HepG2 (cell line): ENCODE data around the gene MARCHF2. TPM values are rescaled to one million over a fixed set of nuclear protein-coding genes. Genes with fewer than 3 reads are reported as not detected.

Experiments
- ATAC-seq: fragments of 200-7000 bp; cut with Tn5 transposase; 3 replicates; pipeline ENCODE4 v1.9.1; 2020; ENCODE audit warnings: mild to moderate bottlenecking, moderate library complexity
- BruUV-seq: library from RNA; stranded (reverse); fragments of 400-500 nt; replicated peaks from 2 replicates; lab custom pipeline; 2021; lab: Mats Ljungman, UMichigan
- CTCF ChIA-PET: fragments of 300-600 bp; formaldehyde crosslinking; extraction: SDS; loops from one replicate; lab custom pipeline; 2021; ENCODE audit warnings: low total read pairs, inconsistent platforms, low intra/inter-chr PET ratio; lab: Yijun Ruan, JAX
- POLR2A ChIA-PET: fragments of 350-600 bp; sonication (Branson Sonifier 250); formaldehyde crosslinking; loops from one replicate; lab custom pipeline; 2020; ENCODE audit warnings: antibody characterized with exemption, inconsistent platforms; lab: Yijun Ruan, JAX
- DNase-seq: peaks from one replicate; pipeline ENCODE4 v3.0.0-alpha.2; 2015; ENCODE audit warnings: low spot score
- FAIRE-seq: peaks from 3 replicates; lab custom pipeline; 2011; peaks lifted over from hg19 to GRCh38; lab: Jason Lieb, UNC
- H2AFZ ChIP-seq: one replicate; pipeline ENCODE4 v1.6.1; 2011; ENCODE audit warnings: low read length, inconsistent platforms
- H3K27ac ChIP-seq: fragments of 300-600 bp; 3 replicates; pipeline ENCODE4 v1.8.0; 2011; ENCODE audit warnings: mixed run types, mild to moderate bottlenecking, mixed read lengths, low read length, inconsistent platforms; ENCODE audit not compliant: insufficient read depth; ENCODE audit errors: extremely low read length
- H3K27me3 ChIP-seq, 2 experiments: fragments of 200-600 bp in 1 of 2; 2 replicates in 1 of 2; 3 replicates in 1 of 2; pipeline versions ENCODE4 v1.6.0 to v1.8.0; 2011; ENCODE audit warnings: low read length in 2 of 2, mild to moderate bottlenecking in 2 of 2, moderate library complexity in 2 of 2, inconsistent platforms in 1 of 2; ENCODE audit not compliant: insufficient read depth in 2 of 2, control insufficient read depth in 1 of 2
- H3K36me3 ChIP-seq, 2 experiments: fragments of 200-600 bp in 1 of 2; replicated peaks in 1 of 2; 2 replicates in 1 of 2; 3 replicates in 1 of 2; pipeline versions ENCODE4 v1.5.1 to v1.8.0; 2011; ENCODE audit warnings: low read length in 2 of 2, inconsistent platforms in 1 of 2; ENCODE audit not compliant: insufficient read depth in 2 of 2, control insufficient read depth in 1 of 2
- H3K4me1 ChIP-seq: 2 replicates; pipeline ENCODE4 v1.5.1; 2012; ENCODE audit warnings: low read length, inconsistent platforms; ENCODE audit not compliant: insufficient read depth
- H3K4me2 ChIP-seq: 2 replicates; pipeline ENCODE4 v1.6.0; 2011; ENCODE audit warnings: low read depth, low read length, inconsistent platforms
- H3K4me3 ChIP-seq, 3 experiments: fragments of 200-600 bp in 1 of 3; sonication (generic), shearing (Covaris generic) in 1 of 3; replicated peaks in 1 of 3; 2 replicates each; pipeline ENCODE4 v1.5.1; 2011 to 2016; ENCODE audit warnings: low read length in 3 of 3, inconsistent platforms in 2 of 3, low read depth in 2 of 3, mild to moderate bottlenecking in 2 of 3, control low read depth in 1 of 3, mixed read lengths in 1 of 3; ENCODE audit not compliant: insufficient read depth in 1 of 3
- H3K79me2 ChIP-seq: one replicate; pipeline ENCODE4 v1.6.1; 2011; ENCODE audit warnings: low read length, inconsistent platforms; ENCODE audit not compliant: insufficient read depth
- H3K9ac ChIP-seq: 2 replicates; pipeline ENCODE4 v1.6.0; 2011; ENCODE audit warnings: mild to moderate bottlenecking, low read depth, low read length, inconsistent platforms; ENCODE audit not compliant: insufficient read depth
- H3K9me3 ChIP-seq: 2 replicates; pipeline ENCODE4 v1.5.1; 2012; ENCODE audit warnings: mild to moderate bottlenecking, low read length
- H4K20me1 ChIP-seq: 2 replicates; pipeline ENCODE4 v1.6.0; 2011; ENCODE audit warnings: inconsistent platforms, mild to moderate bottlenecking, low read length, moderate library complexity; ENCODE audit not compliant: insufficient read depth
- ASH2L ChIP-seq: fragments of 300-600, 200-600 bp; sonication (generic); IDR thresholded peaks from 2 replicates; pipeline ENCODE4 v1.7.0; 2017; ENCODE audit warnings: low read depth, mild to moderate bottlenecking, moderate library complexity, mixed read lengths, low read length; ENCODE audit not compliant: insufficient read length
- DR1 ChIP-seq: sonication (generic); formaldehyde crosslinking; IDR thresholded peaks from 2 replicates; pipeline ENCODE4 v1.8.0; 2021; ENCODE audit warnings: mild to moderate bottlenecking, missing genetic modification reagents, inconsistent platforms
- FOXA1 ChIP-seq, 2 experiments: fragments of 450-650 bp in 1 of 2; sonication (generic) in 1 of 2; formaldehyde crosslinking in 1 of 2; IDR thresholded peaks; 2 replicates each; pipeline versions ENCODE4 v1.4.0 to v1.6.1; 2016 to 2020; ENCODE audit warnings: missing genetic modification reagents in 1 of 2
- FOXA3 ChIP-seq: IDR thresholded peaks from 2 replicates; pipeline ENCODE4 v1.6.1; 2016; ENCODE audit warnings: missing genetic modification reagents, missing compliant biosample characterization
- MLX ChIP-seq: IDR thresholded peaks from 2 replicates; pipeline ENCODE4 v1.6.1; 2016
- MTA3 ChIP-seq: sonication (generic); formaldehyde crosslinking; IDR thresholded peaks from 2 replicates; pipeline ENCODE4 v1.4.0; 2020; ENCODE audit warnings: missing genetic modification reagents
- NFIC ChIP-seq: IDR thresholded peaks from 2 replicates; pipeline ENCODE4 v1.6.1; 2012; ENCODE audit warnings: mild to moderate bottlenecking, low read length, inconsistent platforms
- NFKBIZ ChIP-seq: IDR thresholded peaks from 2 replicates; pipeline ENCODE4 v1.6.1; 2018; ENCODE audit warnings: missing genetic modification reagents, missing compliant biosample characterization
- TEAD3 ChIP-seq: optimal IDR thresholded peaks from 2 replicates; pipeline ENCODE3; 2016; ENCODE audit warnings: borderline replicate concordance
- WIZ ChIP-seq: sonication (generic); formaldehyde crosslinking; IDR thresholded peaks from 2 replicates; pipeline ENCODE4 v1.5.1; 2020; ENCODE audit warnings: mild to moderate bottlenecking, missing genetic modification reagents
- ZFP37 ChIP-seq: sonication (generic); formaldehyde crosslinking; IDR thresholded peaks from 2 replicates; pipeline ENCODE4 v1.4.0; 2020; ENCODE audit warnings: missing genetic modification reagents, borderline replicate concordance
- ZNF44 ChIP-seq: sonication (generic); formaldehyde crosslinking; IDR thresholded peaks from 2 replicates; pipeline ENCODE4 v1.5.1; 2020; ENCODE audit warnings: mild to moderate bottlenecking, missing genetic modification reagents
- ZNF597 ChIP-seq: sonication (generic); formaldehyde crosslinking; IDR thresholded peaks from 2 replicates; pipeline ENCODE4 v1.5.0; 2020; ENCODE audit warnings: missing genetic modification reagents
- WGBS: methylation state at CpG from one replicate; pipeline ENCODE4 v1.1.6; 2017; ENCODE audit warnings: low lambda C conversion rate; 5-methylcytosine and 5-hydroxymethylcytosine counted together
- in situ Hi-C: cut with HindIII; loops from 2 replicates; pipeline ENCODE4 v1.10.0; 2017; ENCODE audit warnings: low pct_unique_long_range_greater_than_20kb; ENCODE audit not compliant: extremely low pct_ligation_motif_present
- intact Hi-C: fragments of 100-400 bp; cut with micrococcal nuclease; formaldehyde crosslinking; loops from one replicate; pipeline ENCODE4 v1.10.0; 2022; ENCODE audit not compliant: unreplicated experiment
- polyA plus RNA-seq, 8 experiments: library from polyadenylated mRNA; depleted of rRNA in 3 of 8; stranded (reverse) in 7 of 8; unstranded in 1 of 8; fragments of >200 nt; fragmentation: Illumina TruSeq in 4 of 8; extraction: Trizol in 4 of 8; gene quantifications; 2 replicates each; pipeline versions ENCODE4 v1.2.1 to v1.2.3, GENCODE V29; 2011 to 2016; ENCODE audit warnings: low read depth in 4 of 8, missing spikeins in 1 of 8, mixed read lengths in 1 of 8; ENCODE audit not compliant: insufficient read depth in 1 of 8
- total RNA-seq, 5 experiments: library from RNA; depleted of rRNA; stranded (reverse); fragments of >200 nt; fragmentation: Illumina TruSeq; extraction: Trizol; gene quantifications; 2 replicates each; pipeline ENCODE4 v1.2.3, GENCODE V29; 2016; ENCODE audit warnings: low read depth in 1 of 5

Gene MARCHF2
- total and polyA plus RNA-seq, 2 of the 13 experiments (the other 11 are each of a cell fraction or from before 2014, with no cell fraction given): 12.7 to 13.0 TPM

GRCh38 chr19:8459520-8460270 is 46.6 kb downstream of the MARCHF2 start:
- no peak for FAIRE-seq
- intact Hi-C loops: no loop called here
- Histone ChIP-seq H3K27ac (no peak overlapping the region), H3K36me3 (peaks cover 29 to 79% of the 10 kb centered on the region in 2 experiments), H3K27me3 (no peaks in the 10 kb centered on the region), H3K4me2 (0 out of 2 replicates have a peak overlapping the region, but pooled peaks have one; percentile 23), H2AFZ (no peak overlapping the region), H3K9ac (no peak overlapping the region), H3K9me3 (no peaks in the 10 kb centered on the region), H4K20me1 (peaks cover 78% of the 10 kb centered on the region), H3K4me1 (peaks cover 48% of the 10 kb centered on the region), H3K4me3 (no peak overlapping the region), H3K79me2 (peaks cover 92% of the 10 kb centered on the region)
- WGBS: 53% methylated on average over 6 of the region's 6 CpGs
- CTCF ChIA-PET: no interaction called here
- DNase-seq: peak; percentile 29
- no peak for TF ChIP-seq FOXA1 (IDR thresholded peaks at IDR 0.05)
- peak; percentile 39 for TF ChIP-seq FOXA1 (CRISPR knock-in tag; IDR thresholded peaks at IDR 0.05)
- TF ChIP-seq NFKBIZ (CRISPR knock-in tag): no peak
- no peak for TF ChIP-seq ZNF597 (CRISPR knock-in tag)
- TF ChIP-seq MLX (CRISPR knock-in tag): no peak
- peak; percentile 12; the same call in 1 of the 2 replicates for TF ChIP-seq FOXA3 (CRISPR knock-in tag)
- TF ChIP-seq DR1 (CRISPR knock-in tag): no peak
- 0 out of 2 replicates have a peak, but pooled peaks have one; percentile 16 for TF ChIP-seq NFIC
- TF ChIP-seq MTA3: no peak
- no peak for TF ChIP-seq WIZ (CRISPR knock-in tag)
- peak; percentile 43 for TF ChIP-seq TEAD3
- no peak for TF ChIP-seq ZNF44 (CRISPR knock-in tag)
- no peak for TF ChIP-seq ZFP37 (CRISPR knock-in tag)
- TF ChIP-seq ASH2L: peak; percentile 31
- in situ Hi-C loops: no loop called here
- POLR2A ChIA-PET: interaction anchor here (1.0 to 1.7 kb wide), 5 partner anchors 15 to 54 kb away, joined by 3 to 9 read pairs (median 4); partner anchors contain the start of genes HNRNPM, MARCHF2 and ZNF414
- ATAC-seq: peak; percentile 44
- BruUV-seq: no TSS peak
